Subcutaneous abdominal adipose tissue (tissue), 5 donors: ENCODE measurements around the gene IQSEC3.

Experiments
- H3K27ac ChIP-seq: one replicate; pipeline ENCODE4 v1.7.0; 2013; ENCODE audit warnings: low read depth, mild to moderate bottlenecking, inconsistent platforms, low read length, moderate library complexity
- H3K27me3 ChIP-seq, 5 donors: one replicate each; pipeline ENCODE4 v1.7.0; 2013; ENCODE audit warnings: low read length in 5 of 5, inconsistent platforms in 1 of 5; ENCODE audit not compliant: control insufficient read depth in 5 of 5, insufficient read depth in 4 of 5
- H3K36me3 ChIP-seq, 5 donors: one replicate each; pipeline ENCODE4 v1.7.0; 2013; ENCODE audit warnings: low read length in 5 of 5; ENCODE audit not compliant: control insufficient read depth in 5 of 5, insufficient read depth in 5 of 5
- H3K4me1 ChIP-seq, 5 donors: one replicate each; pipeline ENCODE4 v1.7.0; 2013; ENCODE audit warnings: low read length in 5 of 5, mild to moderate bottlenecking in 3 of 5, moderate library complexity in 1 of 5; ENCODE audit not compliant: control insufficient read depth in 5 of 5, insufficient read depth in 5 of 5
- H3K4me3 ChIP-seq, 5 donors: one replicate each; pipeline ENCODE4 v1.7.0; 2013; ENCODE audit warnings: low read length in 5 of 5, low read depth in 1 of 5
- H3K9ac ChIP-seq, 5 donors: one replicate each; pipeline ENCODE4 v1.7.0; 2013; ENCODE audit warnings: low read length in 5 of 5, mild to moderate bottlenecking in 4 of 5, moderate library complexity in 3 of 5
- H3K9me3 ChIP-seq, 5 donors: one replicate each; pipeline ENCODE4 v1.7.0; 2013; ENCODE audit warnings: low read length in 5 of 5; ENCODE audit not compliant: control insufficient read depth in 5 of 5
- donor health status: healthy.
- donor health status: healthy.
- donor health status: healthy.
- donor health status: healthy.
- donor health status: healthy.

Gene IQSEC3

GRCh38 chr12:167959-168600 is 101.5 kb downstream of the IQSEC3 start:
- H3K9ac ChIP-seq, result no peak overlapping the region
- H3K27me3 ChIP-seq, result peaks cover 0 to 11% (median 6%) of the 10 kb centered on the region in 5 donors
- H3K4me1 ChIP-seq, result peaks cover 0 to 32% (median 10%) of the 10 kb centered on the region in 5 donors
- H3K36me3 ChIP-seq, result peaks cover 0 to 11% (median 2%) of the 10 kb centered on the region in 5 donors
- no peaks in the 10 kb centered on the region for H3K9me3 ChIP-seq
- H3K4me3 ChIP-seq, result no peak overlapping the region
- H3K27ac ChIP-seq, result no peak overlapping the region

DNA sequence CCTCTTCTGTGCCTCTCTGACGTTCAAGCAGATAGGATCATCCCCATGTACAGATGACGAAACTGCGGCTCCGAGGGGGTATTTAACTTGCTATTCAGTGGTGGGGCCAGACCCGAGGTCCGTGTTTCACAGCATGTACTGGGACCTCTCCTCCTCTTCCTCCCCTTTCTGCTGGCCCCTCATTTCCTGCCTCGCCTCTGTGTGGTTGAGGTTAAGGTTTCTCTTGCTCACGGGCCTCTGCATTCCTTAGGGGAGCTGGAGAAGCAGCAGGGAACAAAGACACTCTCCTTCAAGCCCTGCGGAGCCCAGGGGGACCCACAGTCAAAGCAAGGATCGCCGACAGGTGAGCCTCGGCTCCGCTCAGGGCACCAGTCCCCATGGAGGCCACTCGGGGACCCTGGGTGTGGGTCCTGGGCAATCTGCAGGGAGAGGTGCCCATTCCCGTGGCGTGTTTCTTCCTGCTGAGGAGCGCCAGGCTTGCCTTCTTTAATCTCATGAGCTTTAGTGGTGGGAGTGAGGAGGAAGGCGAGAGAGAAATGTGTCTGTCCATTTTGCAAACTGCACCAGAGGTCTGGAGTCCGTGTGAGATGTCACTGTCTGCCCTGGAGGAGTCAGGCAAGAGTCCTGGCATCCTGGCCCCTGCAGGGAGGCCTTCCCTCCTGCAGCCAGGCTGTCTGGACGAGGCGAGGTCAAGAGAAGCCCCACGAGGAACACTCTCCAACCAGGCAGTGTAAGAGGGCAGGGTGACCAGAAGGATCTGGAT is 102.4 kb downstream of the IQSEC3 start:
- H3K27me3 ChIP-seq, result peaks cover 4 to 20% (median 12%) of the 10 kb centered on the region in 5 donors
- H3K4me1 ChIP-seq, result peaks cover 0 to 40% (median 16%) of the 10 kb centered on the region in 5 donors
- H3K27ac ChIP-seq, result no peak overlapping the region
- H3K9ac ChIP-seq, result no peak overlapping the region
- peaks cover 0 to 6% (median 0%) of the 10 kb centered on the region in 5 donors for H3K36me3 ChIP-seq
- H3K4me3 ChIP-seq, result no peak overlapping the region
- H3K9me3 ChIP-seq, result no peaks in the 10 kb centered on the region

DNA sequence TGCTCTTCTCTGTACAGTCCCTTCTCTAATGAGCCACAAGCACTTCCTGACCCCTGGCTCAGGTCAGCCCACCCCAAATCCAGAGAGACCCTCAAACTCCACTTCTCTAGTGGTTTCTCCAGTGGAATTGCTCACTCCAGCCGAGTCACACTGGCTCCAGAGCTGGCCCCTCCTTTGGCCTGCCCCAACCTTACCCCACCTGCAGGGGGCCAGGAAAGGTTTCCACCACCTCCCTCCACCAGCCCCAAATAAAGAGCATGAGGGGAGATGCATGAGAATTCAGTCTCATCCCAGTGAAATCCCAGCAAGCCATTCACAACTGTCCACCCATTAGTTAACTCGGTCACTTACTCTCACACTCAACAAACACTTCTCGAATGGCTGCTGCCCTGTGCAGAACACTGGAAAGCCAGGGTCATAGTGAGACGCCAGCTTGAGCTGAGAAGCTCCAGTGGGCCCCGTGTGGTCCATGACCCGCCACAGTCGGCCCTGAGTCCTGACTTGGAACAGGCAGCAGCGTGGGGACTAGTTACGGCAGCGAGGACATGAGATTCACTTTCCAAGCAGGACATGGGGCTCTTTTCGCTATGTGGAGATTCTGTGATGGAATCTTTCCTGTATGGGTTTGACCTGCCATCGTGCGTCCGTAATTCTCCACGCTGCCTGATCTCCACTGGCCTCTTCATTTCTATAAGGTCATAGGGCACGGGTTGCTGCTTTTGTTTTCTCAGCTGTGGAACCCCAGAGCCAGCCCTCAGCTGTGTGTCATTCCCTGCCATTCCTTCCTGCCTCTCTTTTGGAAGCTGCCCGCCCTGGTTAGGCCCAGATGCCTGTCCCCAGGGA is 103.2 kb downstream of the IQSEC3 start:
- H3K27ac ChIP-seq, result no peak overlapping the region
- H3K27me3 ChIP-seq, result peaks cover 9 to 22% (median 12%) of the 10 kb centered on the region in 5 donors
- H3K4me1 ChIP-seq, result peaks cover 0 to 47% (median 16%) of the 10 kb centered on the region in 5 donors
- H3K9me3 ChIP-seq, result no peaks in the 10 kb centered on the region
- H3K4me3 ChIP-seq, result no peak overlapping the region
- peaks cover 0 to 6% (median 0%) of the 10 kb centered on the region in 5 donors for H3K36me3 ChIP-seq
- H3K9ac ChIP-seq, result no peak overlapping the region

GRCh38 chr12:170371-171225 is 104.0 kb downstream of the IQSEC3 start:
- Histone ChIP-seq H3K27me3 (peaks cover 9 to 28% (median 15%) of the 10 kb centered on the region in 5 donors), H3K9me3 (no peaks in the 10 kb centered on the region), H3K4me3 (no peak overlapping the region), H3K27ac (no peak overlapping the region), H3K36me3 (peaks cover 0 to 4% (median 0%) of the 10 kb centered on the region in 5 donors), H3K9ac (no peak overlapping the region), H3K4me1 (peaks cover 0 to 52% (median 16%) of the 10 kb centered on the region in 5 donors)

DNA sequence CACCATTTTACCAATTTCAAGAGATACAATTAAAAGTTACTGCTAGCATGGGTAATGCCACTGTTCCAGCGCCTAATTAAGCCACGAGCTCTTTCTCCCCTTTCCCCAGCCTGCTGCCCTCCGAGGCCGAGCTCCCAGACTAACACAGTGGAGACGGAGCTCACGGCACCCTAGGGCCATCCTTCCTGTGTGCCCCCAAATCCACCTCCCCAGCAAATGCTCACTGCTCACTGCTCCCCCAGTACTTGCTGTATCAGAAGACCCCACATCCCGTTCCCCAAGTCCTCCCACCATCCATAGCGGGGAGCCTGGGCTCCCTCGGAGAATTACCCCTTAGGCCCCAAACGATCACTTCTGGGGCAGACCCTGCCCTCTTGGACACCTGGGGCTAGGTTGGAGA is 104.7 kb downstream of the IQSEC3 start:
- Histone ChIP-seq H3K27me3 (peaks cover 9 to 28% (median 20%) of the 10 kb centered on the region in 5 donors), H3K9me3 (no peaks in the 10 kb centered on the region), H3K4me1 (peaks cover 0 to 59% (median 19%) of the 10 kb centered on the region in 5 donors), H3K9ac (no peak overlapping the region), H3K36me3 (peaks cover 0 to 2% (median 0%) of the 10 kb centered on the region in 5 donors), H3K4me3 (no peak overlapping the region), H3K27ac (no peak overlapping the region)

- H3K27ac ChIP-seq, result no peak overlapping the region
- H3K9ac ChIP-seq, result no peak overlapping the region
- peaks cover 9 to 28% (median 25%) of the 10 kb centered on the region in 5 donors for H3K27me3 ChIP-seq
- H3K9me3 ChIP-seq, result no peaks in the 10 kb centered on the region
- peaks cover 0 to 61% (median 21%) of the 10 kb centered on the region in 5 donors for H3K4me1 ChIP-seq
- peaks cover 0 to 2% (median 0%) of the 10 kb centered on the region in 5 donors for H3K36me3 ChIP-seq
- peak overlapping the region in 1 of 5 donors; percentile 4 for H3K4me3 ChIP-seq
These were observed 105.4 kb downstream of the IQSEC3 start for GRCh38 chr12:171743-172676.

DNA sequence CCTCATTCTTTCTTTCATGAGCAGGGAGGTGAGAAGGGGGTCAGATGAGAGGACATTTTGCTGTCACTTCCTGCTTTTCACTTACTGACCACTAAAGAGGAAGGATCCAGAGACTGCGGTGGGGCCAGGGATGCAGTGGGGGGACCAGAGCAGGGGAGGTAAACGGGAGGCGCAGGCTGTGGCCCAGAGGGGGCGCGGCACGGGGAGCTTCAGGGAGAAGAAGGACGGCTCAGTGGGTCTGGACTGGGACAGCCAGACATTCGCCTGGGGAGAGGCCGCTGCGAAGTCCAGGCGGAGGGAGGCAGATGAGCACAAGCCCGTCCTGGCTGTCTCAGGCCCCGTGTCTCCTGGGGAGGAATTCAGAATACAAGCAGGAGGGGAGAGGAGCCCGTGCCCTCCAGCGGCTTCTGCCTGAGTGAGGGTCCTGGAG is 106.2 kb downstream of the IQSEC3 start:
- Histone ChIP-seq H3K9ac (no peak overlapping the region), H3K27me3 (peaks cover 13 to 34% (median 25%) of the 10 kb centered on the region in 5 donors), H3K4me3 (peak overlapping the region in 1 of 5 donors; percentile 4), H3K36me3 (peaks cover 0 to 2% (median 0%) of the 10 kb centered on the region in 5 donors), H3K27ac (no peak overlapping the region), H3K4me1 (peaks cover 0 to 60% (median 21%) of the 10 kb centered on the region in 5 donors), H3K9me3 (no peaks in the 10 kb centered on the region)

DNA sequence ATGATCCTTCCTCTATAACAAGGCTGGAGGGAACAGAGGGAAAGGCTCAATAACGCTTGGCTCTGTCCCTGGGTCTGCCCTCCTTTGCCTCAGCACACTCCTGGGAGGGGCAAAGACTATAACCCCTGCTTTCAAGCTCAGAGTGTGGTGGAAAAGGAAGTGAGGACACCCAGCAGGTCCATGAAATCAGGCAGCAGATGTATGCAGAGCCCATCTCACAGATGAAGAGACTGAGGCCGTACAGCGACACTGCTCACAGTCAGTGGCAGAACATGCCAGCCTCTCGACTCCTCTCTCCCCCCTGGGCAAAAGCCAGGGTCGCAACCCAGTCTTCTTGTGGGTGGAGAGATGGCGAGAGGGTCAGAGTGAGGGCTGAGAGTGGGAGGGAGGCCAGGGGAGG is 107.6 kb downstream of the IQSEC3 start:
- Histone ChIP-seq H3K27me3 (peaks cover 15 to 39% (median 31%) of the 10 kb centered on the region in 5 donors), H3K9ac (no peak overlapping the region), H3K36me3 (no peaks in the 10 kb centered on the region), H3K27ac (no peak overlapping the region), H3K9me3 (no peaks in the 10 kb centered on the region), H3K4me1 (peaks cover 0 to 71% (median 26%) of the 10 kb centered on the region in 5 donors), H3K4me3 (no peak overlapping the region)
